SK-N-MC (cell line): ENCODE data around the gene RNF128.
A peak's percentile ranks its signal among the peaks of the same experiment; 100 is the strongest.

Experiments used
- DNase-seq: peaks from one replicate; pipeline ENCODE4 v3.0.0-alpha.2; 2011; ENCODE audit warnings: low read depth, low spot score
- H3K27ac ChIP-seq: fragments of 200-600 bp; sonication (generic); 2 replicates; pipeline ENCODE4 v1.5.1; 2016; ENCODE audit warnings: mixed run types
- H3K36me3 ChIP-seq: fragments of 200-600 bp; sonication (generic); 2 replicates; pipeline ENCODE4 v1.6.1; 2017; ENCODE audit warnings: antibody characterized with exemption, low read length, mixed read lengths; ENCODE audit not compliant: insufficient read depth
- H3K4me3 ChIP-seq: fragments of 200-600 bp; sonication (generic); 2 replicates; pipeline ENCODE4 v1.5.1; 2016
- H3K9ac ChIP-seq: fragments of 200-600 bp; sonication (generic); 2 replicates; pipeline ENCODE4 v1.8.0; 2017; ENCODE audit warnings: mixed run types, mixed read lengths; ENCODE audit not compliant: insufficient read length
- H3K9me3 ChIP-seq: fragments of 200-600 bp; sonication (generic); 2 replicates; pipeline ENCODE4 v1.6.1; 2017; ENCODE audit warnings: low read depth, mild to moderate bottlenecking, antibody characterized with exemption, low read length, moderate library complexity, mixed read lengths
- EZH2 ChIP-seq: fragments of 200-600 bp; sonication (generic); IDR thresholded peaks from one replicate; pipeline ENCODE4 v1.6.1; 2017; ENCODE audit warnings: antibody characterized with exemption
- FOXP2 ChIP-seq: optimal IDR thresholded peaks from 2 replicates; pipeline ENCODE3; 2011; ENCODE audit warnings: mild to moderate bottlenecking, moderate library complexity; ENCODE audit not compliant: insufficient read depth; ENCODE audit errors: extremely low read length, control extremely low read depth
- POLR2AphosphoS5 ChIP-seq: IDR thresholded peaks from 2 replicates; pipeline ENCODE4 v1.6.1; 2012; ENCODE audit warnings: mild to moderate bottlenecking, low read depth, low read length, borderline replicate concordance

Gene RNF128, protein sequence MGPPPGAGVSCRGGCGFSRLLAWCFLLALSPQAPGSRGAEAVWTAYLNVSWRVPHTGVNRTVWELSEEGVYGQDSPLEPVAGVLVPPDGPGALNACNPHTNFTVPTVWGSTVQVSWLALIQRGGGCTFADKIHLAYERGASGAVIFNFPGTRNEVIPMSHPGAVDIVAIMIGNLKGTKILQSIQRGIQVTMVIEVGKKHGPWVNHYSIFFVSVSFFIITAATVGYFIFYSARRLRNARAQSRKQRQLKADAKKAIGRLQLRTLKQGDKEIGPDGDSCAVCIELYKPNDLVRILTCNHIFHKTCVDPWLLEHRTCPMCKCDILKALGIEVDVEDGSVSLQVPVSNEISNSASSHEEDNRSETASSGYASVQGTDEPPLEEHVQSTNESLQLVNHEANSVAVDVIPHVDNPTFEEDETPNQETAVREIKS

DNA sequence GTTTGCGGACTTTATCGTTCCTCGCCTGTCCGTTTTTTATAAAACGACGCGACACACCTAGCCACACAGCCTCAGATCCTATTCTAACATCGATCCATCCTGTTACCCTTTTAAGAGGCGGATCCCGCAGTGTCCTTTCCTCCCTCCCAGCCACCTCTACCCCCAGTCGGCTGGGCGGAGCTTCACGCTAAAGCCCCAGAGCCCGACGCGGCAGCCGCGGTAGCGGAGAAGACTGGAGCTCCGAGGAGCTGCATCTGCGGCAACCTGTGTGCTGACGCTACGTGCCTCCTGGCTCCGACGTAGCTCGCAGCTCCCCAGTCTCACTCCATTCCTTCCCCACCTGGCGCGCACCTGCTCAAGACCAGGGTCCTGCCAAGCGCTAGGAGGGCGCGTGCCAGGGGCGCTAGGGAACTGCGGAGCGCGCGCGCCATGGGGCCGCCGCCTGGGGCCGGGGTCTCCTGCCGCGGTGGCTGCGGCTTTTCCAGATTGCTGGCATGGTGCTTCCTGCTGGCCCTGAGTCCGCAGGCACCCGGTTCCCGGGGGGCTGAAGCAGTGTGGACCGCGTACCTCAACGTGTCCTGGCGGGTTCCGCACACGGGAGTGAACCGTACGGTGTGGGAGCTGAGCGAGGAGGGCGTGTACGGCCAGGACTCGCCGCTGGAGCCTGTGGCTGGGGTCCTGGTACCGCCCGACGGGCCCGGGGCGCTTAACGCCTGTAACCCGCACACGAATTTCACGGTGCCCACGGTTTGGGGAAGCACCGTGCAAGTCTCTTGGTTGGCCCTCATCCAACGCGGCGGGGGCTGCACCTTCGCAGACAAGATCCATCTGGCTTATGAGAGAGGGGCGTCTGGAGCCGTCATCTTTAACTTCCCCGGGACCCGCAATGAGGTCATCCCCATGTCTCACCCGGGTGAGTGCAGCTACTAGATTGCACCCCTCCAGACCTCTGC lies at the start of gene RNF128:
TSS of gene RNF128 (plus strand) at position 217 of the 953 bp plus-strand sequence. CDS start at position 430, 213 bp downstream.
- no peak for DNase-seq
- Histone ChIP-seq H3K9me3 (no peaks in the 10 kb centered on the region), H3K36me3 (no peaks in the 10 kb centered on the region), H3K27ac (no peak within 1 kb of the TSS), H3K9ac (peak within 1 kb of the TSS; percentile 64), H3K4me3 (peak within 1 kb of the TSS; percentile 80)
- TF ChIP-seq EZH2 (no peak), POLR2AphosphoS5 (peak; percentile 75), FOXP2 (no peak)

DNA sequence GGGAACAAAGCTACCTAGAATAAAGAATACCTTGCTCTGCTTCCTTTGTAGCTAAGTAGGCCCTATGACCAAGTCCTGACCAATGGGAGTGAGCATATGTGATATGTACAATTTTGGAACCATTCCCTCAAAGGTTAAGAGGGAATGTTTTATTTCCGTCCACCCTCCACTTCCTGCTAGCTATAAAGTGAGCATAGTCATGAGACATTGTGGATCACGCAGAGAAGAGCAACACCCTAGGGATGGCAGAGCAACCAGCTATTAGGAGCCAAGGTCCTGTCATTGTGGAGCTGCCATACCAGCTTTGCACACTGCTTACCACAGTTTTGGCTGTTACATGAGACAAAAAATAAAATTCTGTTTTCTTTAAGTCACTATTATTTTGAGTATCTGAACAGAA lies 45.8 kb upstream of the RNF128 start:
- DNase-seq, result no peak
- Histone ChIP-seq H3K4me3 (no peak overlapping the region), H3K9ac (no peak overlapping the region)

DNA sequence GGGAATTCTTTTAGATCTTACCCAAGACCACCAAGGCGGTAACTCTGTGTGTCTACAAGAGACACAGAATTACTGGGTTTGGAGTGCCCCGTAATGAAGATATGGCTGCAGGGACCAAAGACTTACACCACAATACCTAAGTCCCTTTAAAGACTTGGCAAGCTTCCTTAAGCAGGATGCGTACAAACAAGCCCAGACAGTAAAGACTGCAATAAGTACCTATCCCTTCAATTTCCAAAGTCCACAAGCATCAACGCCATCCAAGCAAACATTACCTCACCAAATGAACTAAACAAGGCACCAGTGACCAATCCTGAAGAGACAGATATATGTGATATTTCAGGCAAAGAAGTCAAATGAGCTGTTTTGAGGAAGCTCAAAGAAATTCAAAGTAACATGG lies 42.3 kb upstream of the RNF128 start:
- Histone ChIP-seq H3K36me3 (no peaks in the 10 kb centered on the region), H3K9ac (no peak overlapping the region), H3K27ac (no peak overlapping the region), H3K4me3 (no peak overlapping the region), H3K9me3 (no peaks in the 10 kb centered on the region)
- DNase-seq, result no peak
- TF ChIP-seq EZH2, result no peak
- TF ChIP-seq POLR2AphosphoS5, result no peak
- no peak for TF ChIP-seq FOXP2

More for the DNA sequence above, 45.8 kb upstream of the RNF128 start:
- no peak overlapping the region for H3K27ac ChIP-seq
- H3K9me3 ChIP-seq, result no peaks in the 10 kb centered on the region
- H3K36me3 ChIP-seq, result no peaks in the 10 kb centered on the region
- TF ChIP-seq FOXP2 (no peak), POLR2AphosphoS5 (no peak), EZH2 (no peak)

DNA sequence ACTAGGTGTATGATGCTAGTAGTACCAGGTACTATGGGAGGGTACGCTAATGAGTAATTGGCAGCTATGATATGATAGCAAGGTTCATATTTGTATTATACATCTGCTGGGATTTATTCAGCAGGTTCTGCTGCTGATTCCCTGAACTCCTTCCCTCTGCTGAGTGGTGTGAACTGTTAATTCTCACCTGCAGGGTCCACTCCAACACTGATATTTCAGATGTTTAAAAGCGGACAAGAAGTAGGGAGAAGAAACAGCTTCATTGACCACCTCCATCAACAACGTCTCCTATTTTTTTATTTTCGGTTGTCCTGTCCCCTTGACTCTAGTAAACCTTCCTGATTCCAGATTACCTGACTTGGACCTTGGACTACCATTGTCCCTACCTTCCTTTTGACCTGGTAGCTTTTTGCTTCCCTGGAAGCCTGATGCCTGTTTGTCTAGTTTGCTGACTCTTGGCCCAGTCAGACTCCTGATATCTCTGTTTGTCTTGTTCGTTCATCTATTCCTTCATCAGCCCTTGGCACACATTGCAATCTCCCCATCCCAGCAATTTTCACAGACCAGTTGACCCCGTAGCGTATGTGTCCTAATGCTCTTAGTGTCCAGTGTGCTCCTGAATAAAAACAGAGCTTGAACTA lies 34.0 kb upstream of the RNF128 start:
- no peak for DNase-seq
- H3K9ac ChIP-seq, result no peak overlapping the region
- no peak overlapping the region for H3K27ac ChIP-seq
- no peaks in the 10 kb centered on the region for H3K36me3 ChIP-seq
- no peaks in the 10 kb centered on the region for H3K9me3 ChIP-seq
- TF ChIP-seq EZH2 (no peak), FOXP2 (no peak), POLR2AphosphoS5 (no peak)
- no peak overlapping the region for H3K4me3 ChIP-seq

DNA sequence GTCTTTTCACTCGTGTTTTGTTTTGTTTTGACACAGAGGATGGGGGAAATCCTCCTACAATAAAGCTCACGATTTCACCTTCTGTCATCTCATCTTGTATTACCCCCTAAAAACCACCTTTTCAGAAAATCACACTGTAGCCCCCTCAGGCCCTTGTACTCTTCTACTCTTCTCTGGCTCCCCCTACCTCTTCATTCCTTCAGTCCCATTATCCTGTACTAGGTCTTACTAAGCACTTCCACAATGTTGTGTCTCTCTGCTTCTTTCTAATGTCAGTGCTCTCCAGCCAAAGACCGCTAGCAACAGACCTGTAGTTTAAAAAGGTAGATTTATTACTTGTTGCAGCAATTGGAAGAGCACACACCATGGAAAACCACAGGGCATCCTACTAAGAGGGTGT lies 30.0 kb upstream of the RNF128 start:
- H3K9me3 ChIP-seq, result no peaks in the 10 kb centered on the region
- H3K9ac ChIP-seq, result no peak overlapping the region
- no peaks in the 10 kb centered on the region for H3K36me3 ChIP-seq
- DNase-seq, result no peak
- TF ChIP-seq POLR2AphosphoS5 (no peak), FOXP2 (no peak), EZH2 (no peak)
- no peak overlapping the region for H3K4me3 ChIP-seq
- no peak overlapping the region for H3K27ac ChIP-seq

DNA sequence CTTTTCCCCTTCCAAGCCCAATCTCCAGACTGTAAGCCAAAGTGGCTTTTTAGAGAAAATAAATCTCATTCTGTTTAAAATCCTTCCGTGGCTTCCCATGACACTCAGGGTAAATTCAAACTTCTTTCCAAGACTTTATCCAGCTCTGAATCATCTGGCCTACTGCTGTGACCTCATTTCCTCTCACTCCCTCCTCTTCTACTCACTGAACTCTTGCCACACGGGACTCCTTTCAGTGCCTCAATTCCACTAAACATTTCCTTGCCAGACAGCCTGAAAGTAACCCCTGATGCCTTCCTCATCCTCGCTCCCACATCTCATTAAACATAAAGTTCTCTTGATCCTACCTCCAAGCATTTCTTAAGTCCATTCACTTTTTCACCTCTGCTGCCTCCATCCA lies 27.8 kb upstream of the RNF128 start:
- Histone ChIP-seq H3K9ac (no peak overlapping the region), H3K9me3 (no peaks in the 10 kb centered on the region), H3K27ac (no peak overlapping the region), H3K36me3 (no peaks in the 10 kb centered on the region), H3K4me3 (no peak overlapping the region)
- DNase-seq, result no peak
- TF ChIP-seq POLR2AphosphoS5 (no peak), FOXP2 (no peak), EZH2 (no peak)

DNA sequence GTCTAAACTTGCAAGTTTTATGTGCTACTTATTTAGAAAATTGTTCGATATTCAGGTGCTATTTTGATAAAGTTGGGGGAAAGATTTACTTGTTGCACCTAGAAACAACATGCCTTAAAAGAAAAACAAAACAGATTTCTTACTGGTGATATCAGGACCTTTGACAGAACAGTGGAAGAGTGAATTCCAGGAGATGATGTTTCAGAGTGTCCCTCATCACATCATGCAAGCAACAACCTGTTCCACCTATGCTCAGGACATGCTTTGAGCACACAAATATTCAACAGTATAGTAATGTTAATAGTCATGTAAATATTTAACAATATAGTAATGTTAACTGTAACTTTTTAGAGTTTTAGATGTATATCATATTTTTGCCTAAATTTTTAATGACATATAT lies 23.9 kb upstream of the RNF128 start:
- H3K4me3 ChIP-seq, result no peak overlapping the region
- no peak overlapping the region for H3K27ac ChIP-seq
- TF ChIP-seq FOXP2 (no peak), EZH2 (no peak), POLR2AphosphoS5 (no peak)
- H3K9me3 ChIP-seq, result no peaks in the 10 kb centered on the region
- DNase-seq, result no peak
- no peak overlapping the region for H3K9ac ChIP-seq
- no peaks in the 10 kb centered on the region for H3K36me3 ChIP-seq

DNA sequence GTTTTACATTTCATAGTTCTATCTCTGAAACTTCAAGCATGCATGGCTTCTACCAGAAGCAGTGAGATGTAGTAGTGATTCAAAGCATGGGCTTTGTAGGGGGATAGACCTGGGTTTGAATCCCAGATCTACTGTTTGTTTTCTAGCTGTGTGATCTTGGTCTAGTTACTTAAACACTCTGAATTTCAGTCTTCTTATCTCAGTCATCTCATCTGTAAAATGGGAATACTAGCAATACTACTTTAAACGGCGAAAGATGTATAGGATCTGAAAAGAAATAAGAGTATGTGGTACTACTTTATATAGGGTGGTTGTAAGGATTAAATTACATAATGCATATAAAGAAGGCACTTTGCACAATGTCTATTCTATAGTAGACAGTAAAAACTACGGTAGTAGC lies 20.0 kb upstream of the RNF128 start:
- Histone ChIP-seq H3K9ac (no peak overlapping the region), H3K9me3 (no peaks in the 10 kb centered on the region), H3K36me3 (no peaks in the 10 kb centered on the region), H3K27ac (no peak overlapping the region), H3K4me3 (no peak overlapping the region)
- no peak for TF ChIP-seq FOXP2
- TF ChIP-seq EZH2, result no peak
- TF ChIP-seq POLR2AphosphoS5, result no peak
- no peak for DNase-seq
